Activated T-cell treated with anti-CD3 and anti-CD28 coated beads, Interleukin-2, amount 50 U/mL, for 1 hour (primary cell): ENCODE data around the gene RBFOX1.

Experiments used
- DNase-seq: peaks from one replicate; pipeline ENCODE4 v3.0.0-alpha.2; 2020

Gene RBFOX1

DNA sequence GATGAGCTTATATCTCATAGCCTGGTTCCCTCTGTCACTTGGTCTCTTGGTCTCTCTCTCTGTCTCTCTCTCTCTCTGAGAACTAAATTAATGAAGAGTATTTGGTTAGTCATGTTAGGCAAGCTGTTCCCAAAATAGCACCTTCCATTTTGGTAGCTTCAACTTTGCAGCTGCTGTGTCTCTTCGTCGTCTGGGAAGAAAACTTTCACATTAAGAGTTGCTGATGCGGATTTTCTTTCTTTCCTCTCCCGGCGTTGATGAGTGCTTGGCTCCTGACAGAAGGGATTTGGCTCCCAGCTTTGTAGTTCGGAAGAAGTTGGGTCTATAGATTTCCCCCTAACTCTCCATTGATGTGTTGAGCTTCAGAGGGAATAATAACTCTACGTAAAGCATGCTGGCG is at the start of gene RBFOX1:
RBFOX1 (plus strand) TSS at position 235 of the 400 bp plus-strand sequence.
- DNase-seq: no peak

DNA sequence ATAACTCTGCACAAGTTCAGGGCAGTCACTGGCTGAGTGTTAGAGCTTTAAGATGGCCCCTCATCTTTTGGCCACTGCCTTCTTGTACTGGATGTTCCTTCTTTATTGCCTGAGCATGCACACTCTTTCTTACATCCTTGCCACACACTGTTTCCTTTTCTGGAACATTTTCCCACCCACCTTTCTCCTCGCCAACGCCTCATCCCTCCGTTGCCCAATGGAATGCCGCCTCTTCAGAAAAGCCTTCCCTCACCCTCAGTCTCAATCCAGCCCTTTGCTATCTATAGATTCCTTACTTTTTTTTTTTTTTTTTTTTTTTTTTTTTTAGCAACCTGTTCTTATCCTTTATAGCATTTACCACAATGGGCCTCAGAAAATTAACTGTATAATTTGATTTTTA is 47.9 kb upstream of the RBFOX1 start:
- no peak for DNase-seq

DNA sequence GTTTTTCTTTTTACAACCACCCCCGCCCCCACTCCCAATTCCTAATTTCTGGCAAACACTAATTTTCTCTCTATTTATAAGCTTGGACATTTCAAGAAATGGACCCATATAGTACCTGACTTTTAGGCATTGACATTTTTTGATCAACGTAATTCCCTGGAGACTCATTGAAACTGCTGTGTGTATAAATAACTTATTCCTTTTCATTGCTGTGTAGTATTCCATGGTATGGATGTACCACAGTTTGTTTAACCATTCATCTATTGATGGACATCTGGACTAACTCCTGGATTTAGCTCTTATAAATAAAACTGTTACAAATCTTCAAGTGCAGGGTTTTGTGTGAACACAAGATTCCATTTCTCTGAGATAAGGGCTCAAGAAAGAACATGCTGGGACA is 47.1 kb upstream of the RBFOX1 start:
- DNase-seq: no peak

DNA sequence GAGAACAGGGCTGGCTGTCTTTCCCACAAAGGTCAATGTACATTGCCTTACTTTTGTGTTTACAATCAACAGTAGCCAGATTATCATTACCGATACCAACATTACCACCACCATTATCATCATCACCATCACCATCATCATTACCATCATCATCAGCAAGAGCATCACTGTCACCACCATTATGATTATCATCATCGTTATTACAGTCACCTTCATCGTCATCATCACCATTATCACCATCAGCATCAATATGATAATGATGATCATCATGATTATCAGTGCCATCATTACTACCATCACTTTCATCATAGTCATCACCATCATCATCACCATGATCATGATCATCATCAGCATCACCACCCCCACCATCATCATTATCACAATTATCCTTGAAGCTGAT is 43.3 kb upstream of the RBFOX1 start:
- no peak for DNase-seq

DNA sequence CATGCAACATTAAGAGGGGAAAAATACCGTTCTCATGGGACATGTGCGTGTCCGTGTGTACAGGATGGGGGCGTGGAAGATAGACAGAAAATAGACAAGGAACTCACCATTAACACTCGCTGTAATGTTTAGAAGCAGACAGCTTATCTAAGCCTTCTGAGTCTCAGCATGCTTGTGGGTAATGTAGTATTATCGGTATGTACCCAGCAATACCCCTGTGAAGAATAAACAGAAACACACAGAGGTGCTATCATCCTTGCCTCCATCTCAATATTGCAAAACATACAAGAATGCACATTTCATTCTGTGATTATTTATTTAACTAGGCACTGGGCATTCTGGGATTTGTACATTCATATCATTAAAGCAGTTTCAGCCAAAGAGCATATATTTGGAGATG is 42.0 kb upstream of the RBFOX1 start:
- DNase-seq: no peak

DNA sequence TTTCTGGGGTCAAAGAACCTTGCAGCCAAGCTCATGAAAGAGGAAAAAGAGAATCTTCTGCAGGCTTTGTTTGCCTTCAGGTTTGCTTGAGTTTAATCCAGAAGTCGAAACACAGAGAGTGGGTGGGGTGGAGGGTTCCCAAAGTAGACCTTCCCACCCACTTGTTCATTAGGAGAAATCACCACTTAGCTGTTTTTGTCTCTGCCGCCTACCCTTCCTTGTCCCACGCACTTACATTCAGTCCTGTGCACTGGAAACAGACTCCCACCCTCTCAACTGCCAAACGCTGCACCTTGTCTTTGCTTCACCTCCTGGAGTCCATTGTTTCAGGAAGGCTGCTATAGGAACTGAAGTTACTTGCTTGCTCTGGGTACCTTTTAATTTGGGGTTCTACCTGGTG is 38.6 kb upstream of the RBFOX1 start:
- DNase-seq: no peak

DNA sequence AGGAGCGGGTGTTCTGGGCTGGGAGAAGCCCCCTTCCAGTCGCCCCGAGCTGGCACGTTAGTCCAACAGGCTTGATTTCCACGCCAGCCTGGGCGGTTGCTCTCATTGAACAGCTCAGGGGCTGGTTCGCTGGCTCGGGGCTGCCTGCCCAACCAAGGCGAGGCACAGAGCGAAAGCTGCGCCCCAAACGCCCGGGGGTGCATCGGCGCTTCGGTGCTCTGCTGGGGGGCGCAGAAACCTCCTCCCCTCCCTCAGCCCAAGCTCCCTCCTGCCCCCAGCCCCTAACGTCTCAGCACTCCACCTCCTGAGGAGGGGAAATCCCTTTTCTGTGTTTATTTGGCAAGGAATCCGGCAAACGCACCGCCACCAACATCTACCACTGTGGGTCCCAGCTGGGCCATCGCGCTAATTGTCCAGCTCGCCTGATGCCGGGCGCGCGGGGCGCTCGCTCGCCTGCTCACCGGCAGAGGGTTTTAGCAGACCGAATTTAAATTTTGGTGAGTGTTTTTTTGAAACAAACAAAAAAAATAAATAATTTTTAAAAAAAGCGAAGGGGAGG is 29.5 kb upstream of the RBFOX1 start:
- DNase-seq: no peak

DNA sequence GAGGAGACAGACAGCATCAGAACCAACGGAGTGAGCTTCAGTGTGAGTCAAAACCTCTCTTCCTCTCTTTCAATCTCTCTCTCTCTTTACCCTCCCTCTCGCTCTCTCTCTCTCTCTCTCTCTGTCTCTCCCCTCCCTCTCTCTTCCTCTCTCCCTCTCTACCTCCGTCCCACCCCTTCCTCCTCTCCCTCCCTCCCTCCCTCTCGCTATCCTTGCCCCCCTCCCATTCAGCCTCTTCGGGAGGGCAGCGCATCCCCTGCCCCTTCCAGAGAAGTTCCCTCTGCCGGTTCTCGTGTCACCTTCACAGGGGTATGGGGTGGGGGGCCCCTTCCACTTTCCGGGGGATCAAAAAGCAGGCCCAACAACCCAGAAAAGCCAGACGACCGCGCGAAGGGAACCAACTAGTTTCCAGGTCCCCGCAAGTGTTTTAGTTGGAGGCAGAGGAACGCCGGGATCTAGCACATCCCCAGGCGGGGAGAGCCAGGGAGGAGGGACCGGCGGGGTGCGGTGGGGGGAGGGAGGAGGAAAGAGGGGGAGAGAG is 28.9 kb upstream of the RBFOX1 start:
- DNase-seq: no peak

DNA sequence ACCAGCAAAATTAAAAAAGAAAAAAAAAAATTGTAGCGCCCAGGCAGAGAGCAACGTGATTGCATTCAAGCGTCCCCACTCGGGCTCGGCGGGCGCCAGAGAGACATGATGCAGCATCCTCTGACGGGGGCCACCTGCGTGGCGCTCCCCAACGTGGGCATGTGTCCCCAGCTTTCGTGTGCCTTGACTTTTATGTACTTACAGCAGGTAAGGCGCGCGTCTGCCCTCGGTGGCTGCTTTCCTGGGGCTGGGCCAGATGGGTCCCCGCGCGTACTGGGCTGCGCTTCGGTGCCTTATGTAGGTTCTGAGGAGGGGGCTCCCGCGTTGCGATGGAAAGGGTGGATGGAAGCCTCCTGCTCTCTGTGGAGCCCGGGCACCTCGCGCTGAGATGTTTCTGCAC is 28.4 kb upstream of the RBFOX1 start:
- DNase-seq: no peak

DNA sequence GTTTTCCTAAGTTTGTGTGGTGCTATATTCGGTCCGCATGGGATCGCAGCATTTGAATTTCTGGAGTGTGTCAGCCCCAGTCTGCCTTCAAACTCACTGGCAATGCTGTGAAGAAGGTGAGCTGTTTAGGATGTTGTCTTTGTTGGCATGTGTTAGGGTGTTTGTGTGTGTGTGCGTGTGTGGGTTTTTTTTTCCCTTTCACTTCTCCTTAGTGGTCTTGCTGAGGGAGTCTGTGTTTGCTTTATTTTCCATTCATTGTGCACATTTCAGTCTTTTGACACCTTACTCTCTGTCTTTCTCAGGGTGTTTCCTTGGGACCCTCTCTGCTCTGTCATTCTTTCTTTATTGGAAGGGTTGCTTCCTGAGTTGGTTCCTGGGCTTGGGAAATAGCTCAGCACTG is 27.7 kb upstream of the RBFOX1 start:
- DNase-seq: no peak

DNA sequence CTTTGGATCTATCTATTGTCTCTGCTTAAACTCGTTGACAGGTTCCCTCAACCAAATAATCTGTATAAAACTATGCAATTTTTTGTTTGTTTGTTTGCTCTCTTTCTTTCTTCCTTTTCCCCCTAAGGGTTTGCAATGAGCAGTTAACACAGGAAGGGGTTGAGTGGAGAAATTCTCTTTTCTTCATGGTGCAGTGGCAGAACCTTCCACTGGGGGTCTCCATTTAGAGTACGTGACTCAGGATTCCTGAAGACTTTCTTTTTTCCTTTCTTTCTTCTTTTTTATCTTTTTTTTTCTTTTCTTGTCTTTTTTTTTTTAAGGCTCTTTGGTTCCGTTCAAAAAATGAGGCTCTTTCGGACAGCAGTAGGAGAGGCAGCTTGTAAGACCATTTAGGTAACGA is 19.5 kb upstream of the RBFOX1 start:
- no peak for DNase-seq

DNA sequence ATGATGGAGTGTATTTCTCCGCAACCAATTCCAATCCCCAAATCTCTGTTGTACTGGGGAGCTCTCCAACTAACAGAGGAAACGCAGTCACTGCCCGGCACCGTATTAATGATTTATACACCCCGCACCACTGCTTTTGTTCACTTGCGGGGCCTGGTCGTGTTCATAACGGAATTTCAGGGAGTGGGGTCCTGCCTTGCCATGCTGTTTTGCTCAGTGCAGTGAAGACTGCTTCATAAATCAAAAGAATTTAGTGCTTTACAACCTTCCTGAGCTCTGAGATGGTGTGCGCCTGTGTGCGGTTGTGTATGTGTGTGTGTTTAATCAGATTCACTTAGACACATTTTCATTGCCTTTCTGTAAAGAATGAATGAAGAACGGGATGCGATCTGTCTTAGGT is 18.5 kb upstream of the RBFOX1 start:
- no peak for DNase-seq

DNA sequence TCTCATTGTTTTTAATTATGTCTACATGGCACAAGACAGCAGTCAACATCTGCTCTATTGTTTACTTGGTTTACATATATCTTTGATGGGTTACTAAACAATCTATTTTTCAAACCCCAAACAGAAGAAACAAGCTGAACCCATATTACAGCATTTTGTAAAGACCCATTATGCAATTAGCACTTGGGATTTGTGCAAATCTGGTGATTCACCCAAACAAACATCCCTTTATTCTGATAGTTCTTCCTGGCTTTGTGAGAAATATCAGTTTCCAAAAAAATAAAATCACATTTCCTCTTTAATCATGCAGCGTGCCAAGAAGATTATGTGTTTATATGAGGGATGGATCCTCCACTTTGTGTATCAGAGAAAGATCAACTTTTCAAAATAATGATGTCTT is 16.8 kb upstream of the RBFOX1 start:
- DNase-seq: no peak

DNA sequence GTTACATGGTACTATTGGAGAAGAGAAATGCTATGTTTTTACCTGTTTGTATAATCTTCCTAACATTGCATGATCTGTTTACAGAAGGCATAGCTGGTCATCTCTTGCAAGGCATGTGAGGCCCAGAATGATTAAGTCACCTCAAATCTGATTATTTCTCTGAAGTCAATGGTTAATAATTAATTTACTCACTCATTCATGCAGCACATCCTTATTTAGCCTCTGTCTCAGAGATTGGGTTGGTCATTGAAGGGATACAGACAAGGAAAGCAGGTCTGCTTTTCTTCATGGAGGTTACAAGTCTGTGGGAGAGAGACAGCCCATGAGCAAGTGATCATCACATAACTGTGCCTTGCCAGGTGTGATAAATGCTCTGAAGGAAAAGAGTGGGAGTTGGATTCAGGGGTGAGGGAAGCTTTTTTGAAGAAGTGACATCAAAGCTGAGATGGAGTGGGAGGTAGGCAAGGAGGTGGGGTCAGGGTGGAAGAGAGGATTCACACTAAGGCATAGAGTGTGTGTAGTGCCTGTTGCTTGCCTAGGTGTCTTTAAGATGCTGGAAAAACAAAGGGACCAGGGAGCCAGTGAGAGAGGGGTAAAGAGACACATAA is 16.3 kb upstream of the RBFOX1 start:
- DNase-seq: no peak

DNA sequence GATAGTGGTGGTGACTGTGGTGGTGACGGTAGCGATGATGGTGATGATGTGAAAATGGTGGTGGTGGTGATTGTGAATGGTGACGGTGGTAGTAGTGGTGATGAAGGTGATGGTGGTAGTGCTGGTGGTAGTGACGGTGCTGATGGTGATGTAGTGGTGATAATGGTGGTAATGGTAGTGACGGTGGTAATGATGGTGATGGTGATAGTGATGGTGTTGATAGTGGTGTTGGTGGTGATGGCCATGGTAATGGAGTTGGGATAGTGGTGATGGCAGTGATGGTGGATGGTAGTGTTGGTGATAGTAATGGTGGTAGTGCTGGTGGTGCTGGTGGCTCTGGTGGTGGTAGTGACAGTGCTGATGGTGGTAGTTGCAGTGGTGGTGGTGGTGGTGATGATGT is 14.7 kb upstream of the RBFOX1 start:
- no peak for DNase-seq

DNA sequence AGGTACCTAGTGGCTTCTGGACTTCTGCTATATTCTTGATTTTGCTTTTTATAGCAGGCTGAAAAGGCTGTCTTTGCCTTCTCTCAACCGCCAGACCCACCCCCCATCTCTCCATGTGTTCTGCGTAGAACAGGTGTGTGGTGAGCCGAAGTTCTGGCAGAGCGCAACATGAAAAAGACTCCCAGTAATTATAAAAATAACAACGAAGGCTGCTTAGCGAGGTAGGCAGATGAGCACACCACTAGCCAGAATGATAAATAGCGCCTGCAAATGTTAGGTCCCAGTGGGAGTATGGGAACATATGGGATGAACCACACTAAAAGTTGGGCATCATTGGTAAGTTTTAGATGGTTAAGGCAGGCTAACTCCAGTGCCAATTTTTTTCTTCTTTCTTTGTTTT is 14.0 kb upstream of the RBFOX1 start:
- no peak for DNase-seq

DNA sequence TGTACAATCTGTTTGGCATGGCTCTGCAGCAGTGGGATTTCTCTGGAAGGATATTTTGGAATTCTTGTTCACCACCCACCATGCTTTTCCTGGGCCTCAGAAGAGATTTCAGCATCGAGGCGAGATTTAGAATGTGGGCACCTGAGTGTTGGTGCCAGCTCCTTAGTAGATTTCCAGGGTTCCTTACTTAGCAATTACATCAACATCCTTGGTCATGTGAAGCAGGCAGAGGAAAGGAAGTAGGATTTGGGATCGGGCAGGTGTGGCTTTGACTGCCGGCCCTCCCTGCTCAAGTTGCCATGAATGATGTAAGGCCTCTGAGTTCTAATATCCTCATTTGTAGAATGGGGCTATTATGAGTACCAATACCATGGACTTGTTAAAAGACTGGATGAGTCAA is 13.1 kb upstream of the RBFOX1 start:
- DNase-seq: no peak

DNA sequence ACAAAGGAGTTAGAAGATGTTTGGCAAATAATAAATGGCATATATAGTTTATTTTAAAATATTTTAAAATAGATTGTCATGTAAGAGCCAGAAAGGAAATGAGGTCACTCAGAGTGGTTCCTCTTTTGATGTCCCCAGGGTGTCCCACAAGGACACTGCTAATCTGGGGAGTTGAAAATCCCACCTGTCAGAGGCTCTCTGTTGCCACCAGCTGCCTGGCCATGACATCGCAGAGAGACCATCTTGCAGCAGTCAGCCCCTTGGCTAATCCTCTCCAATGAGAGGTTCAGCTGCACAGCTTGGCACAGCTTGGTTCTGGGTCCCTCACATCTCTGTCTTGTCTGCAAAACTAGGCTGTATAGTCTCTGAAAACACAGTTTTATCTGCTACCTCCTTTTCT is 11.0 kb upstream of the RBFOX1 start:
- DNase-seq: no peak

DNA sequence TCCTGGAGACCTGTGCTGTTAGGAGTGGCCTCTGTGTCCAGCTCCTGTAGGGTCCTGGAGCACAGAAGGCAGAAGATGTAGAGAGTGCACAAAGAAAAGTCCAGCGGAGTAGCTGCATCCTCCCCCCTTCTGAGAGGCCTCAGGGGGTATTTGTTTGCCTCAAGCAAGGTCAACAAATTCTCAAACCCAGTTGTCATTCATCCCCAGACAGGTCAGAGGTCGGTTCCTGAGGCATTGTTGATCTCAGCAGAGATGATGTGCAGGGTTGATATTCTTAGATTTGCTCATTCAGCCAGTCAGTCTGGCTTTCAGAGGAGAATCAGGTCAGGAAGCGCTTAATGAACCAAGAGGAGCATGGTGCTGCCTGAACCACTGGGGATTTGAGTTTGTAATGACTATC is 8.3 kb upstream of the RBFOX1 start:
- DNase-seq: no peak

DNA sequence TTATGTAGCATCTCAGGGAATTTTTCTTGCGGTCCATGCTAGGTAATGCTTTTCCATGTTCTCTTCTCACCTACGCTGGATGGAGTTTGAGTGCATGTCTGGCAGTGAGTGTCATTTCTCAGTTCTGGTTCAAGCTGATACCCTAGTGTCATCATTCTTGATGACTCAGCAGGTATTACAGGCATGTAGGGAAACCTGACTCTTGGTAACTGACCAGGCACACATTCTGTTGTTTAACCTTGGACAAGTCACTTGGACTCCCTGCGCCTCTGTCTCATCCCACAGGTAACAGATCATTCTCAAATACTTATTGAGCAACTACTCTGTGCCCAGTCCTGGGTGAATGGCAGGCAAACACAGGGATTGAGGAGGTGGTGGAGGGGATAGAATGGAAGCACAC is 6.8 kb upstream of the RBFOX1 start:
- DNase-seq: no peak

DNA sequence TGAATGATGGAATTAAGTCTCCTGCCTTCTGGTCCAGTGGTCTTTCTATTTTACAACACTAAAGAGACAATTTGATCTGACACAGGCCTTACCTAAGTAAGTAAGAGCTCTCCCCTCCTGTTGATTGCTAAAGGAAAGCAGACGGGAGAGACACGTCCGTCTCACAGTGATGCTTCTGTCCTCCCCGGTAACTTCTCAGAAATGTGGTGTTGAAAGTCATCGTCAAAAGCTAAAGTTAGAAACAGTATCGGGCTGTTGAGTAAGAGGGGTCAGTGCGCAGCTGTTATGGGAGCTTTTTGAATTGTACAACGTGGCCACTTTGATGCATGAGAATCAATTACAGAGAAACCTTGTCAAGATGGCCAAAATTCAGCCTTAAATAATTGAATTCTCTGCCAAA is 1.9 kb upstream of the RBFOX1 start:
- DNase-seq: no peak

DNA sequence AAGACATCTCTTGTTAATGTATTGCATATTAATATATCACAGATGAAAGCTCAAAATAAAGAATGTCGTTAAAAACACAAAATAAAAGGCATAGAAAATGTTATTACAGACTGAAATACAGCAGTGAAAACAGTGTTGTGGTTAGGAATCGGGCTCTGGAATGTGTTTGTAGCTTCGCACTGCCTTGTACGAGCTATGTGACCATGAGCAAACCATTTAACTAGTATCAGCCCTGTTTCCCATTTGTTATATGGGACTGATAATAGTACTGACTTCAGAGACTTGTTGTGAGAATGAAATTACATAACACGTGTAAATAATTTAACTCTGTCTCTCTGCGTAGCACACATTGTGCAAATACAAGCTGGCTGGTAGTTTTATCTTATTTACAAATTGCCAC is 648 bp upstream of the RBFOX1 start:
- DNase-seq: no peak

DNA sequence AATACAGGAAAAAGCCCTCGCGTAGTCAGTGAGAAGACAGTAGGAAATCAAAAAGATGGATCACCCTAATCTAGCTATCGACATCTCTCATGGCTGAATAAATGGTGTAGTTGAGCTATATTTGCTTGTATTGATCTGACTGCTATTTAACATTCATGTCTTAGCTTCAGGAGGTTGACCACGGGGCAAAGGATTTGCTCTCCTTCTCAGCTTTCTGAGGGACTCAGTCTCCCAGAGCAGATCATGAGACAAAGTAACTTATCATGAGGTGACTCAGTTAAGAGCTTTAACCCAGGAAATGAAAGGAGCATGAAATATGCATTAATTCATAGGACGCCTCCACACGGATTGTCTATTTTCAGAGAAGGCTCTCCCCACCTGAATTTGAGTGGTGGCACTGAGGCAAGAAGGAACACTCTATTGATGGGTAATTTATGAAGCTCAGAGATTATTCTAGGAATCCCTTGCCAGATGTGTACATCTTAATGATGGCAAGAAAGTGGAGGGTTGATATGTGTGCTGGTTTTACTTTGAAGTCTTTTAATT is 608 bp downstream of the RBFOX1 start:
- no peak for DNase-seq

DNA sequence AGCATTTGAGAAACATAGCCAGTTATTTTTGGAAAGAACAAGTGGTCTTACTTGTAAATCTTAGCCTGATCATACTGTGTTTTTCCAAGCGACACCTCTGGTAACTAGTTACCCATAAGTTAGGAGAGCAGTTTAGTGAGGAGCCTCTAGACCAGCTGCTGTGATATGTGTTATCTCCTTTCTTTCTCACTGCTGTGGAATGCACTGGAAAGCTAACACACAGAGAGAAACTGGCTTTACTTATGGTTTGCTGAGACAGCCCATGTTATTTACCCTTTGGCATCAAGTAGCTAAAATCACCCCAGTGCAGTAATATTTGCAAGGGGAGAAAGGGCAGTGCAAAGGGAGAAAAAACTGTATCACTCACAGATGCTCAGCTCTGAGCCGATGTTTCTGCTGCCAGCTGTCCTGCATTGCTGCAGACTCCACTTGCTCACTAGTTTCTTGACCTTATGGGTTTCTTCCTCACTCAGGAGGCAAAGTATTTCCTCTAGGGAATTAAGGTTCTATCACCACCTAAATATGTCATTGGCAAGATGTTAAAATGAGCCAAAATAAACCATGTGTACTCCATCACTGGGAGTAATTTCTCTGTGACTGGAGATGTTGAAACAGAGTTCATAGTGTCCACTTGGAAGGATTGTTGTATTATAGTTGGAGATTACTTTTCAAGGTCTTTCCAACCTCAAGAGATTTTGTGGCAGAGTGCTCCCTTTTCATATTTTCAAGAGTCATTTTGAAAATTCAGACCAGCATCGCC is 2.3 kb downstream of the RBFOX1 start:
- no peak for DNase-seq
